Stimulated activated CD4-positive, alpha-beta T cell treated with anti-CD3 and anti-CD28 coated beads, Interleukin-2, amount 100 ng/mL, for 24 hours (primary cell): Measurements from ENCODE around the gene UNC5B.
A peak's percentile ranks its signal among the peaks of the same experiment; 100 is the strongest.

Experiments
- DNase-seq, 2 donors: peaks; one replicate each; pipeline ENCODE4 v3.0.0-alpha.2; 2020

UNC5B gene

GRCh38 chr10:71302874-71303568 is 90.7 kb downstream of the UNC5B start:
- DNase-seq = no peak

GRCh38 chr10:71303569-71303907 is 91.2 kb downstream of the UNC5B start:
- no peak for DNase-seq

GRCh38 chr10:71304914-71305313 is 92.5 kb downstream of the UNC5B start:
- DNase-seq = no peak

- DNase-seq = no peak
These were observed 94.6 kb downstream of the UNC5B start for GRCh38 chr10:71306979-71307378.

GRCh38 chr10:71307469-71308085 is 95.2 kb downstream of the UNC5B start:
- no peak for DNase-seq

GRCh38 chr10:71308244-71308643 is 95.9 kb downstream of the UNC5B start:
- no peak for DNase-seq

GRCh38 chr10:71308985-71309384 is 96.6 kb downstream of the UNC5B start:
- DNase-seq = no peak

- DNase-seq = no peak
These were observed 97.5 kb downstream of the UNC5B start for GRCh38 chr10:71309919-71310318.

- DNase-seq = no peak
These were observed 99.8 kb downstream of the UNC5B start for GRCh38 chr10:71312220-71312619.

GRCh38 chr10:71312811-71313789 is 100.7 kb downstream of the UNC5B start:
- DNase-seq = no peak

GRCh38 chr10:71314028-71314693 is 101.8 kb downstream of the UNC5B start:
- DNase-seq = peak; percentile 63 to 66

- no peak for DNase-seq
These were observed 102.4 kb downstream of the UNC5B start for GRCh38 chr10:71314694-71315225.

GRCh38 chr10:71316056-71316785 is 103.9 kb downstream of the UNC5B start:
- DNase-seq = no peak

- no peak for DNase-seq
These were observed 104.4 kb downstream of the UNC5B start for GRCh38 chr10:71316786-71317160.

- DNase-seq = no peak
These were observed 105.4 kb downstream of the UNC5B start for GRCh38 chr10:71317739-71318138.

GRCh38 chr10:71319042-71319799 is 106.9 kb downstream of the UNC5B start, which contains the start of gene SLC29A3:
Gene SLC29A3, plus strand, starts transcription at chr10:71319259. Its CDS starts 51 bp downstream, at chr10:71319310.
- DNase-seq = peak; percentile 86 to 88

GRCh38 chr10:71319800-71320392 is 107.5 kb downstream of the UNC5B start:
- no peak for DNase-seq

GRCh38 chr10:71320592-71320991 is 108.2 kb downstream of the UNC5B start:
- no peak for DNase-seq

GRCh38 chr10:71321386-71321785 is 109.0 kb downstream of the UNC5B start:
- DNase-seq = no peak

GRCh38 chr10:71323407-71323806 is 111.0 kb downstream of the UNC5B start:
- no peak for DNase-seq

- no peak for DNase-seq
These were observed 112.4 kb downstream of the UNC5B start for GRCh38 chr10:71324743-71325142.
